GM18499 (cell line): ENCODE measurements around the gene SRP14.
"Not testable (repeated sequence)": the region's sequence is repeated elsewhere in the genome, so short reads cannot be mapped to it uniquely, and the experiment has no call there.

ENCODE experiments used
- ATAC-seq: cut with Tn5 transposase; IDR thresholded peaks from one replicate; pipeline ENCODE4 v1.9.1; 2021; ENCODE audit warnings: moderate number of reproducible peaks; ENCODE audit not compliant: insufficient read depth, unreplicated experiment

SRP14 gene

DNA sequence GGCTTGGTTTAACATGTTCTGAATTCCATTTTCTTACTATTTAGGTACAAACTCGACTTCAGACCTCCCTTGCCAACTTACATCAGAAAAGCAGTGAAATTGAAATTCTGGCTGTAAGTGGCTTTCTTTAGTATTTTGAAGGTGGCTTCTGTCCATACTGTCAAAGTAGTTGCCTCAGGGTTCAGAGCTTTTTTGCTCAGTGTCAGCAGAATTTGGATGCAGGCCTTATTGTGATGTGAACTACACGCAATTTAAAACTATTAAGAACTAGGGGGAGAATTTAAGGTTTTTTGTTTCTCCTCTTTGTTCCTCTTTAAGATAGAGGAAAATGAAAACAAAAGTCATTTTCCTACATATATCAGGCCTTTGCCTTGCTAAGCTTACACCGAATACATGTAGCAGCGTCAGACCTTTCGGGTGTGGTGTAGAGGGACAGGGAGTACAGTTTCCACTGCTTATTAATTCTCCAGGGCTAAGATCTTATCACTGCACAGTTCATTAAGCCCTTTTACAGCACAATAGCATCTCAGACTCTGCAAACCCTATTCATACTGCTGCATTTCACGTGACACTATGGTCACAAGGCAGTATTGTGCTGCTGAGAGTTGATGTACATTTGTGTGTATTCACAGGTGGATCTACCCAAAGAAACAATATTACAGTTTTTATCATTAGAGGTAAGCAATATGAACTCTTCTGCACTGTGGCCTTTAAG lies 6.7 kb downstream of the SRP14 start:
- no peak for ATAC-seq

DNA sequence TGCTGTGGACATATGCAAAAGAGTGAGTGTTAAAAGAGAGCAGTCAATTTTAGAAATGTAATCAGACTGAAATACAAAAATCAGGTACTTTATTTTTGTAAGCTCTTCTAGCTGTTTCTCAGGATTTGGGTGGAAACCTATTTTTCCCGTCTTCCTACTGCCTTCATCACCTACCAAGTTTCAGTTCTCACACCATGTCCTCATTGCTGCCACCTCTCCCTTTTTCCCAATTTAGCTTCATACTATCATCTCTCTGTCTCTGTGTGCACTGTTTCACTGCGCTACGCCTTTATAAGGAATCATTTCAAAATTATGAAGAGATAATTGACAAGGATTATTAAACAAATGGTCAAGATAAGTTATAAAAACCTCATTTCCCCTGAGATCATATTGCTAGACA lies 7.7 kb downstream of the SRP14 start:
- ATAC-seq: no peak

DNA sequence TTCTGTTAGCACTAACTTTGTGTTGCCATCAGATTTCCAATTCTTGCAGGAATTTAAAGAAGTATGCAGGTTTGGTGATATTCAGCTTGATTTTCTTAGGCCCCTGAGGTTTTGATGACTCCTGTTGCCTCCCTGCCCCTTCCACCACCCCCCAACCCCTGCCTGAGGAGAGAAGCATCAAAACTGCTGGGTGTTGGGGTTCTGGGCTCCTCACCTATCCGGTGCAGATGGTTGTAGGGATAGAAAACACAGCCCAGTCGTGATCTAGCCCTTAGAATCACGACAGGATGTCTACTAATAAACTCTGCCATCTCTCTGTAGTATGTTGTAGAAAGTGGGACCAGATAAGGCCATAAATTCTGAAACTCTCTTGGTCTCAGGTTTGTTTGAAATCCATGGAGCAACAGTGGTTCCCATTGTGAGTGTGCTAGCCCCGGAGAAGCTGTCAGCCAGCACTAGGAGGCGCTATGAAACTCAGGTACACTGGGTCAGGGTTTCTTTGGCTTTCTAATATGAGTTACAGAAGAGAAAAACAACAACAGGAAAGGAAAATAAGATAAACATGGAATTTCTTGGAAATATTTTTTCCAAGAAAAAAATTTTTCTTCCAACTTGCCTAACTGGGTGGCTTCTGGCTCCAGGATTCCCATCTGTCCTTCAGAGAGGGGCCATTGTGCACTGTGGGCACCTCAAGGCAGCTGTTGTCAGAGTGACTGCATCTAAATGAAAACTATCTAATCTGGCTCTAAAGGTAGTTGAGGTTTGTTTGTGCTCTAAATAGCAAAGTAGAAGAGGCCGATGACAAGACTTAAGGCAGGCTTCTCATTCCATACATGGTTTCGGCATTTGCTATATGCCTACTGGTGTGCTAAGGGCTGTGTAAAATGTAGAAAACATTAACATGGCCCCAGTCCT lies 8.7 kb downstream of the SRP14 start:
- no peak for ATAC-seq

DNA sequence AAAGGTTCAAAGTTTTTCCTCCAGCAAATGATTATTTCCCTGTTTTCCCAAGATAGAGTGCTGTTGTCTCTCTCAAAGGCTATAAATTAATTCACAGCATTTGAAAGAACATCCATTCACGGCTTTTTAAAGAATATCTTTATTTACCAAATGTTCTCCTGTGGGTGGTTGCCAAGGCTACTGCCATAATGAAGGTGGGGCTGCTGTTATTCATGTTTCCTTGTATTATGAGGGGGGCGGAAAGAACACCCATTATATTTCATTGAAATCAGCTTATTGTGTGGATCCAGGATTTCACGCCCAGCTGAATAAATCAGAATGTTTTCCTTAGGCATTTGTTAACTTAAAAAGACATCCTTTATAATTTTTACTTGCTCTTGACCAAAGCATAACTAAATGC lies 10.1 kb downstream of the SRP14 start:
- ATAC-seq: no peak

DNA sequence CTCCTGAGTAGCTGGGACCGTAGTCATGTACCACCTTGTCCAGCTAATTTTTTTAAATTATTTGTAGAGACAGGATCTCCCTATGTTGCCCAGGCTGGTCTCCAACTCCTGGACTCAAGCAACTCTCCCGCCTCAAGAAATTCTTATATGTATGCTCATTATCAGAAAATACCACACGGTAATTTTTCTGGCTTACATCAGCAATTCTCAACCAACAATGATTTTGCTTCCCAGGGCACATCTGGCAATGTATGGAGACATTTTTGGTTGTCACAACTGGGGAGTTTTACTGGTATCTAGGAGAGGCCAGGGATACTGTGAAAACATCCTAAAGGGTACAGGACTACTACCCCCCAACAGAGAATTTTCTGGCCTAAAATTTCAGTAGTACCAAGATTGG lies 10.8 kb downstream of the SRP14 start:
- no peak for ATAC-seq

DNA sequence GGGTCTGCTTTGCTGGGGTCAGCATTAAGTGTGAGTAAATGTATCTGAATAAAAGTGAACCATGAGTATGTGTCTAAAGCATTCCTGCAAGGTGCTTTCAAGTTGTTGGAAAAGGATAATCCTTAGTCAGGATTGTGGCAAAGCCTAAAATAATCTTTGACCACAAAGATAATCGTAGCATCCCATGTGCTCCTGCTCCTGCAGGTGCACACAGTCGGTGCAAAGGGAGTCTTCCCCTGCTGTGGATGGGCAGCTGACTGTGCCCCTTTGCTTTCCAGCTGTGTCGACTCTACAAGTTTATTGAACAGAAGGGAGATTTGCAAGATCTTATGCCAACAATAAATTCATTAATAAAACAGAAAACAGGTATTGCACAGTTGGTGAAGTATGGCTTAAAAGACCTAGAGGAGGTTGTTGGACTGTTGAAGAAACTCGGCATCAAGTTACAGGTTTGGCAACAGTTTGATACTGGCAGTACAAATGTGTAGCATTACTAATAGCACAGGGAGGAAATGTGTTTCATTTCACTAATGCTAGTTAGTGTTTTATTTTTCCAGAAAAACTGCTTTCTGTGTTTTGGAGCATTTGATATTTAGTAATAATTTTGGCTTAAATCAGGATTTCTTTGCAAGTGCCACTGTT lies 22.6 kb downstream of the SRP14 start:
- ATAC-seq: no peak

DNA sequence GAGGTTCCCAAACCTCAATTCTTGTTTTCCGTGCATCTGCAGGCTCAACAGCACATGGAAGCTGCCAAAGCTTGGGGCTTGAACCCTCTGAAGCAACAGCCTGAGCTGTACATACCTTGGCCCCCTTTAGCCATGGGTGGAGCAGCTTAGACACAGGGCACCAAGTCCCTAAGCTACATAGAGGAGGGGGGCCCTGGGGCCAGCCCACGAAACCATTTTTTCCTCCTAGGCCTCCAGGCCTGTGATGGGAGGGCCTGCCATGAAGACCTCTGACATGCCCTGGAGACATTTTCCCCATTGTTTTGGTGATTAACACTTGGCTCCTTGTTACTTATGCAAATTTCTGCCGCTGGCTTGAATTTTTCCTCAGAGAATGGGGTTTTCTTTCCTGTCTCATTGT lies 24.6 kb downstream of the SRP14 start:
- no peak for ATAC-seq

DNA sequence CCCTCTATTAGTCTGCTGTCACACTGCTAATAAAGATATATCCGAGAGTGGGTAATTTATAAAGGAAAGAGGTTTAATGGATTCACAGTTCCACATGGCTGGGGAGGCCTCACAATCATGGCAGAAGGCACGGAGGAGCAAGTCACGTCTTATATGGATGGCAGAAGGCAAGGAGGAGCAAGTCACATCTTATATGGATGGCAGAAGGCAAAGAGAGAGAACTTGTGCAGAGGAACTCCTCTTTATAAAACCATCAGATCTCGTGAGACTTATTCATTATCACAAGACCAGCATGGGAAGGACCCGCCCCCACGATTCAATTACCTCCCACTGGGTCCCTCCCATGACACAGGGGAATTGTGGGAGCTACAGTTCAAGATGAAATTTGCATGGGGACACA lies 25.6 kb downstream of the SRP14 start:
- not testable (repeated sequence) for ATAC-seq

DNA sequence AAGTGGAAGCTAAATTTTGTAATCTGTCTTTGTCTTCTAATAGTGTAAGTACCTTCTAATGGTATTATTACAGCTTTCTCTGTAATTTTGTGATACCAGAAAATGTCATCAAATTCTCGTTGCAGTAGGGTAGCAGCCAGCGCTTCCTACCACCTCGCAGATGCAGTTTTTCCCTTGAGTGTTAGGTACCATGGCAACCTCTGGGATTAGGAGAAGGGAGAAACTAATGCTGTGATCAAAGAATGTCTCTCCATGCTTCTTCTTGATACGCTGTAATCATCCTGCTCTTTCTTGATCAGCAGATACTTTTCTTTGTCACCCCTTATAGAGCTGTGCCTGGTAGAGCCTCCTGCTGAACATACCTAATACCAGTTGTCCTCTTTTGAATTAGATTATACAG lies 27.7 kb downstream of the SRP14 start:
- ATAC-seq: no peak

DNA sequence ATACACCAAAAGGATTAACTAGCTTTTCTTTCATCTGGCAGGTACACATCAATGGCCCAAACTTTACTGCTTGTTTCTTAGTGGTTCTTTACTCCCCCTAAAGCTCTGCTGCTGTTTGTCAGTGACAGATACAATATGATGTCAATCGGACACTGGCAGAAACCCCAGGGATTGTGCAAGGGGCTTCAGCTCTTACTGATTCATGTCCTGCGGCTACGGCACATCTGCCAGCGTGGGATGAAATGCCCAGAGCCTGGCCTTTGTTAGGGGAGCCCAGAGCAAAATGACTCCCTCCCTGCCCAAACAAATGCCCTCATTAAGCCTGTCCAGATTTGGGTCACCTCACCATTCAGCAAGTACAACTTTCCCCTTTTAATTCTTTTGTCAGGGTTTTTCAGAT lies 28.3 kb downstream of the SRP14 start:
- no peak for ATAC-seq

DNA sequence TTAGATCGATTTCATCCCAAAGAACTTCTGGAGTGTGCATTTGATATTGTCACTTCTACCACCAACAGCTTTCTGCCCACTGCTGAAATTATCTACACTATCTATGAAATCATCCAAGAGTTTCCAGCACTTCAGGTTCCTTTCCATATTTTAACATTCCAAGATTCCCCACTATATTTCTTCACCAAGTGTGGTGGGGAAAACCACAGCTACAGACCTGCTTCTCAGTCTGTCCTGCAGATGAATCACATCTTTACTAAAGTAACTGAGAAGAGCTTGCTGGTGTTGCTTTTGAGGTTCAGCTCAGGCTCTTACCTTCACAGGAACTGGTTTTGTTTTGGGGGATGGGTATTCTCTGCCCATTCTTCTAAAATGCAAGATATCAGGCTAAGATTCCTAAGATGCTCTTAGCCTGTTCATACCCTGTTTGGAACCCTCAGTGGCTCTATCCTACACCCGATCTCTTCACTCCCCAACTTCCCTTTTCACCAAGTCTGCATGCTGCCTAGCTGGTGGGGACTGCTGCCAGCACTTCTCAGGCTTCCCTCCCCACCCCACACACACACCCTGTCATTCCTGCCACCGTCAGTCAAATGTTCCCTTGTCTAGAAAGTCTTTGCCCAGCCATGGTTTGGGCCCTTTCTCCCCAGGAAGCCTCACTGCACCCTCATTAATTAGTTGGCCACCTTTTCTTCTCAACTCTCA lies 30.8 kb downstream of the SRP14 start:
- ATAC-seq: no peak

DNA sequence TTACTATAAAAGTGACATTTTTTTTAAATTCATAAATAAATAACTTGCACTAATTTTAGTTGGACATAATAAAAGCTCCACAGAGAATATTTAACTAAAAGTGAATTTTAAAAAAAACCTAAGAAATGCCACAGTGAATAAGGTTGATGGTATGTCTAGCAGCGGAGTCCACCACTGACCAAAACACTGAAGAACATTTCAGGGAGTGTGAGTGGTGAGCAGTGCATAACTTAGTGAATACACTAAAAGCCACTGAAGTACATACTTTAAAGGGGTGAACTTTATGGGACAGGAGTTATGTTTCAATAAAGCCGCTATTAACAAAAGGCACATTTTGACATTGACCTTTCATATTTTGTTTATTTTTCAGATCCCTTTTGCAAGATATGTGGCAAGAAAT lies 32.3 kb downstream of the SRP14 start:
- ATAC-seq: no peak

DNA sequence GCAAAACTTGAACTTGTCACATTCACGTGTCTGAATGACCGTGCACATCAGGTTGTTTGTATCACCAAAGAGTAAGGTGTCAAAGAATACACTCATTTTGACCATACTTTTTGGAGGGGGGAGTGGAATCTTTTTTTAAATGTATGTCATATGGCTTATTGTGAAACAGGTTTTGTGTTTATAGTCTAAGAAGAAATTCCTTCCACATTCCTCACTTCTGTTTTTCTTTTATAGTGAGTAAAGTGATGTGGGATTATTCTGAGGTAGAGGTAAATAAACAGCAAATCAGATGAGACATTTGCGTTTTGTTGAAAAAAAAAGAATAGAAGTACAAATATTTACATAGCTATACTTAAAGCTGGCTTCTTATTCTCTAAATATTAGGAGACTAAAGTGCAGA lies 33.0 kb downstream of the SRP14 start:
- ATAC-seq: no peak

DNA sequence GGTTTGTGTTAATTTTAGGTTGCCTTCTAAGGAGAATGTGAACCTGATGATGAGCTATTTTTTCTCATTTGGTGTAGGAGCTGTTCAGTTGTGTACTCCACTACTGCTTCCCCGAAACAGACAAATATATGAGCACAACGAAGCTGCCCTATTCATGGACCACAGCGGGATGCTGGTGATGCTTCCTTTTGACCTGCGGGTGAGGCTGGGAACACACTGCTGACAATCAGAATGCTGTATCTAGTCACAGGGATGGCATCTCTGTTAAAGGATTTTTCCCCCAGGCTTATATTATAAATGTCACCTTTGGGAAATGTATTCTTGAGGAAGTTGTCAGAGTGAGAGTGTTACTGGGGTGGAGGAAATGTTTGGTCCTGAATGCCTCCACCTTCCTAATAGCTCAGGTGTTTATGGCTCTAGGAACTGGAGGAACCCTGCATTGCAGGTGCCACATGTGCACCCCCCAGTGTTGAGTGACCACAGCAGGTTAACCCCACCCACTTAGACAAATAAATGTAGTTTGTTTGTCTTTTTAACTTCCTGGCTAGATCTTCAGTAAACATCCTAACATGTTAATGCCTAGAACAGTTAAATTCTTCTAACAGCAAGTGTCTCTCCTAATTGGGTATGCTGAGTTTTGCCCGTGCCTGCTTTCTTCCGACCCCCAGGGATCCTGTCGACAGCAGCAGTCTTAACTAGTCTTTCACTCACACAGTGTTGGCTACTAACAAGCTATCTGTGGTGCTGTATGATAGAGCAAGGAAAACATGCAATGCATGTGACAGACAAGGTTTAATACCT lies 35.7 kb downstream of the SRP14 start:
- no peak for ATAC-seq

DNA sequence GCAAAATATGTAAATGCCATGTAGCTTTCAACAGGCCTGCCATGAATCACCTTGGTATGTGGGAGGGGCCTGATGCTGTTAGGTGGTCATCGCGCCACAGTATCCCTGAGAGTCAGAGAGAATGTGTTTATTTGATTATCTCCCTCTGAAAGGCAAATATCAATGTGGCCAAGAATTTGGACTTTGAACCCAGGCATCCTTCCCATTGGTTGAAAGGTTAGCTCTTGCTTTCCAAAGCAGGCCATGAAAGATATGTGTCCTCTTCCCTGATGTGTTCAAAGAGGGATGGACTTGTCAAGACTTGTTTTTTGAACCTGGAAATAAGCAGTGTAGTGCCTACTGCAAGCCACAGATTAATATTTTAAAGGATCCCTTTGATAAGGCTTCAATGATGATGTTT lies 36.7 kb downstream of the SRP14 start:
- no peak for ATAC-seq

DNA sequence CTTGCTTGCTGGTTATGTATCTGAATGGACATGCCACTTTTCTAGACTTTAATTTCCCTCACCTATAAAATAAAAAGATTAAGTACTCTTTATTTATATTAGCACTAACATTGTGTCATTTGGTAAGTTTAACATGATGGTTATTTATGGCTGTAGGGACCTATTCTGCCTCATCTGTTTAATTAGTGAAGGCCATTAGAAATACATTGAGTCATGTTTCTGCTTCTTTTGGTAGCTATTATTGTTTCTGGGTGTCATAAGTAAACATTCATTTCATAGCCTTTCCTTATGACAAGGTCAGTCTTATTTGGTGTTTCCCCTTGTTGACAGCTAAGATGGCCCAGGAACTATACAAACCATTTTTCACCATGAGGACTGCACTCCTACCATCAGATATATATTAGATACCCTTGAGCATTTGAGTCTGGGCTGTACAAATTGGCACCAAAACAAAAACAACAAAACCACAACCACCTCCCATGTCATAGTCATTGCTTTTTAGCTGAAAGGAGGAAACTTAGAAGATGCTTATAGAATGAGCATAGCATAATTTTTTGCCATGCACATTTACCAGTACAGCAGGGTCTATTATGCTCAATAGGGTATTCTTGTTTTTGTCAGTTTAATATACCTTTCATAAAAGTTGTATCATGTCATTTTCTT lies 39.3 kb downstream of the SRP14 start:
- no peak for ATAC-seq

DNA sequence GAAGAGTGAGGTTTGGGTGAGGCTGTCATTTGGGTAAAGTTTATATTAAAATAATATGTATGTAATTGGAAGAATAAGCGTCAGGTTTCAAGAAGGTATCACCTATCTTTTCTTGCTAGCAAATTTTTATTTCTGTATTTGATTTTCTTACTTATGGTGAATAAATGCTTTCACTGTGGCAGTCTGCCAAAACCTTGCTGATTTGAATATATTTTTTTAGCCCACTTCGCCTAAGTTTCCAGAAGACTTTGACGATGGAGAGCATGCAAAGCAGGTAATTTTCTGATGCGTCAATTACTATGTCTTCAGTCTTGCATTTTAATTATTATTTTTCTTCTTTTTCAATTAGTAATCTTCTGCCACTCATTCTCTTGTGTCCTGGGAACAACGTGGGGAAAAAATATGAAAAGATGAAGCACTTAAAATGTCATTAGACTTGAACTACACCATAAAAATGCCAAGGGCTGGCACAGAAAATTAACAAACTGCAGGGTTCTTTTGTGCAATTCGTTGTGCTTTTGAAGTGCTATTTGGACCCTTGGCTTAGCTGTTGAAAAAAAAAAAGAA lies 40.4 kb downstream of the SRP14 start:
- ATAC-seq: no peak

DNA sequence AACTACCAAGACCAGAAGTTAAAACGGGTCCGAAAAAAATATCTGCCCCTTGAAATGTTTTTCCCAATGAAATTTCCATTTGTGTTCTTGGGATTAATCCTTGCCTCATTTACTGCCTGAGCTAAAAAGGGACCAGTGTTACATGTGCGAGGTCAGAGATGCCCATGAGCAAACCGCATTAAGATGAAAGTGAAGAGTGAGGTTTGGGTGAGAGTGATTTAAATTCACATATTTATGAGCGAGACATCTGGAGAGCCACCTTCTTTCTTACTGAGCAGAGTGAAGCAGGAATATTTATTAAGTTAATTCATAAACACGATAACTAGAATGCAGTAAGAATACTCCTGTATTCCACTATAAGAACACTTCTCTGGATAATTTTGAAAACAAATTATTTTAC lies 41.3 kb downstream of the SRP14 start:
- ATAC-seq: no peak

DNA sequence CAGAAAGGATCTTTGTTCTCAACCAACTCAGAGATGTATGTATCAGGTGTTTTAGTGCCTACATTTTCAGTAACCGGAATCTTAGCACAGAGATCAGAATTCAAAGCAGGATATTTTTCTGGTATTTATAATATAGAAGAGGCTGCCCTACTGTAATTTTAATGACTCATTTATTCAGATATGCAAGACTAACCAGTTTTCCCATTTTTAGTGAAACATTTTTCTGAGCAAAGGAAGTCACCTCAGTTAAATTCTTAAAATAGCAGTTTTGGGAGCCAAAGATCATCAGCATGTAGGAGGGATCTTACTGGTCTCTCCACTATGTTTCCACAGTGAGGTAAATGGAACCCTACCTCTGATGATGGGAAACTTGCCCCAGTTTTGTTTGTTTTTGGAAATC lies 42.0 kb downstream of the SRP14 start:
- no peak for ATAC-seq
